NT2/D1 (cell line): ENCODE results near the gene FOSB.

ENCODE experiments used
- SUZ12 ChIP-seq: IDR thresholded peaks from 2 replicates; pipeline ENCODE4 v1.6.1; 2011; ENCODE audit not compliant: insufficient read length, insufficient read depth; ENCODE audit errors: extremely low read depth
- YY1 ChIP-seq: IDR thresholded peaks from 2 replicates; pipeline ENCODE4 v1.6.1; 2011; ENCODE audit not compliant: insufficient read length, insufficient read depth
- ZNF274 ChIP-seq: IDR thresholded peaks from 2 replicates; pipeline ENCODE4 v1.6.1; 2011; ENCODE audit warnings: mild to moderate bottlenecking, low read depth, low read length

- TF ChIP-seq ZNF274 (no peak), YY1 (no peak), SUZ12 (no peak)
Measured at GRCh38 chr19:45451850-45452387, 15.9 kb upstream of the FOSB start.
